Adrenal gland (tissue), 12 donors: ENCODE data around the gene GPC1. TPM values are rescaled to one million over a fixed set of nuclear protein-coding genes. Genes with fewer than 3 reads are reported as not detected.

Experiments used
- DNase-seq, 7 donors: peaks; one replicate each; pipeline ENCODE4 v3.0.0-alpha.2; 2019 to 2020
- H3K27ac ChIP-seq, 5 donors: fragments of 200-600 bp; sonication (generic) in 4 of 5; 1 replicate in 3 of 5; 2 replicates in 2 of 5; pipeline versions ENCODE4 v1.5.1 to v1.8.0; 2016 to 2020; ENCODE audit warnings: mild to moderate bottlenecking in 1 of 5
- H3K27me3 ChIP-seq: fragments of 200-600 bp; 2 replicates; pipeline ENCODE4 v1.8.0; 2021
- H3K36me3 ChIP-seq, 2 donors: fragments of 200-600 bp; replicated peaks in 1 of 2; 1 replicate in 1 of 2; 2 replicates in 1 of 2; pipeline versions ENCODE4 v1.5.1 to v1.8.0; 2018 to 2022
- H3K4me1 ChIP-seq, 2 donors: fragments of 200-600 bp; replicated peaks in 1 of 2; 1 replicate in 1 of 2; 2 replicates in 1 of 2; pipeline versions ENCODE4 v1.5.1 to v1.8.0; 2018 to 2021
- H3K4me3 ChIP-seq, 4 donors: fragments of 200-600 bp; sonication (generic) in 3 of 4; one replicate each; pipeline ENCODE4 v1.5.1; 2016 to 2018
- H3K9me3 ChIP-seq, 3 donors: fragments of 200-600 bp; sonication (generic) in 1 of 3; replicated peaks in 1 of 3; 1 replicate in 2 of 3; 2 replicates in 1 of 3; pipeline versions ENCODE4 v1.5.1 to v1.8.0; 2016 to 2021
- POLR2A ChIP-seq, 2 donors: fragments of 450-650 bp; IDR thresholded peaks; one replicate each; pipeline ENCODE4 v1.6.1; 2017; ENCODE audit warnings: antibody characterized with exemption in 2 of 2, mild to moderate bottlenecking in 2 of 2, moderate library complexity in 1 of 2
- WGBS, 4 donors: extraction: QIAGEN DNeasy Blood & Tissue Kit in 2 of 4; methylation state at CpG; one replicate each; pipeline versions ENCODE4 v1.1.5 to v1.1.7; 2013 to 2017; 5-methylcytosine and 5-hydroxymethylcytosine counted together
- intact Hi-C, 2 donors: fragments of 100-400 bp; cut with DNase I; formaldehyde crosslinking; loops; one replicate each; pipeline versions ENCODE4 v1.14.1 to v1.15.0; 2022 to 2023
- polyA plus RNA-seq, 3 donors: library from polyadenylated mRNA; stranded (reverse); fragments of 200-250 nt in 2 of 3; fragments of 350-450 nt in 1 of 3; fragmentation: Illumina TruSeq in 1 of 3; extraction: RNeasy Lipid Tissue Mini Kit (QIAGEN cat#74804) in 1 of 3; gene quantifications; one replicate each; pipeline ENCODE4 v1.2.3, GENCODE V29; 2013 to 2014
- total RNA-seq, 9 donors: library from RNA; depleted of rRNA in 4 of 9; stranded (reverse); fragments of >200 nt in 4 of 9; fragments of 120-200 nt in 1 of 9; fragmentation: NEBNext Ultra II Directional in 1 of 9; extraction: Animal tissue kit (Norgen Biotek cat#: 25700) in 1 of 9; gene quantifications; one replicate each; pipeline versions ENCODE4 v1.1.0 to v1.2.4, GENCODE V29; 2013 to 2023
- TF ChIP-seq, protein P1 (sequence below), 6 experiments: fragments of 450-650 bp in 4 of 6; fragments of 200-600 bp in 2 of 6; sonication (generic) in 1 of 6; IDR thresholded peaks; 1 replicate in 5 of 6; 2 replicates in 1 of 6; pipeline versions ENCODE4 v1.5.1 to v1.8.0; 2016 to 2021; ENCODE audit warnings: antibody characterized with exemption in 6 of 6, mild to moderate bottlenecking in 2 of 6, moderate library complexity in 1 of 6
- donor health status: healthy with polysubstance abuse.
- donor health status: Bipolar disorder and iron deficiency.
- donor health status: DM: yes; HTN: yes; CAD: no.
- donor health status: DM: no; HTN: no; CAD: no.
- donor health status: DM: no; HTN: no; CAD: no.
- donor health status: DM: yes; HTN: yes; CAD: no.

GPC1 gene
- total and polyA plus RNA-seq, 12 donors, result 11.8 to 202 (median 132) TPM

DNA sequence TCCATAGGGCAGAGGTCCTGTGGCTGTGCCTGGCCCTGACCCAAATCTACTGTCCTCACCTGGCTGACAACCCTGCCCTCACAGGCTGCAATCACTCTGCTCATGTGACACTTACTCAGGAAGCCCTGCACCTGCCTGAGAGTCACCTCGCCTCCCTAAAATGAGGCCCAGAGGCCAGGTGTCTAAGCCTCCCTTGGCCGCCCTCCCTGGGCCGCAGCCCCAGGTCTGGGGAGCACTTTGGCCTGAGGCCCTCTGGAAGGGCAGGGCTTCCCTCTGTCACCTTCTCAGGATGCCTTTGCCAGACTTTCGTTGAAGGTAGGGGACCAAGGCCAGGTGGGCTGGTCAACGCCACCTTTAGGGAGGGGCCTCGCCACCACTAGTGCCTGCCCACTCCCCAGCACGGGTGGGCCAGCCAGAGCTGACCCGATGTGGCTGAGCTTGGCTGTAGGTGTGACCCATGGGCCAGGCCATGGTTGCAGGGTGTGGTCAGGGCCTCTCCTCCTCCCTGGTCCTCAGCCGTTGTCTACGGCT is 6.1 kb upstream of the GPC1 start:
- no peaks in the 10 kb centered on the region for H3K9me3 ChIP-seq
- peak in 4 of 7 donors; percentile 13 to 42 (median 18) for DNase-seq
- no peak overlapping the region for H3K27ac ChIP-seq
- H3K4me1 ChIP-seq, result peaks cover 7 to 8% of the 10 kb centered on the region in 2 donors
- intact Hi-C loops, result loop anchor here in 1 of 2 donors (5.0 kb wide), 1 partner anchor 82 kb away; no protein-coding TSS in a partner anchor
- no peak overlapping the region for H3K4me3 ChIP-seq
- TF ChIP-seq POLR2A (IDR thresholded peaks at IDR 0.05), result no peak
- TF ChIP-seq, protein P1, sequence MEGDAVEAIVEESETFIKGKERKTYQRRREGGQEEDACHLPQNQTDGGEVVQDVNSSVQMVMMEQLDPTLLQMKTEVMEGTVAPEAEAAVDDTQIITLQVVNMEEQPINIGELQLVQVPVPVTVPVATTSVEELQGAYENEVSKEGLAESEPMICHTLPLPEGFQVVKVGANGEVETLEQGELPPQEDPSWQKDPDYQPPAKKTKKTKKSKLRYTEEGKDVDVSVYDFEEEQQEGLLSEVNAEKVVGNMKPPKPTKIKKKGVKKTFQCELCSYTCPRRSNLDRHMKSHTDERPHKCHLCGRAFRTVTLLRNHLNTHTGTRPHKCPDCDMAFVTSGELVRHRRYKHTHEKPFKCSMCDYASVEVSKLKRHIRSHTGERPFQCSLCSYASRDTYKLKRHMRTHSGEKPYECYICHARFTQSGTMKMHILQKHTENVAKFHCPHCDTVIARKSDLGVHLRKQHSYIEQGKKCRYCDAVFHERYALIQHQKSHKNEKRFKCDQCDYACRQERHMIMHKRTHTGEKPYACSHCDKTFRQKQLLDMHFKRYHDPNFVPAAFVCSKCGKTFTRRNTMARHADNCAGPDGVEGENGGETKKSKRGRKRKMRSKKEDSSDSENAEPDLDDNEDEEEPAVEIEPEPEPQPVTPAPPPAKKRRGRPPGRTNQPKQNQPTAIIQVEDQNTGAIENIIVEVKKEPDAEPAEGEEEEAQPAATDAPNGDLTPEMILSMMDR (IDR thresholded peaks at IDR 0.05), result no peak
- H3K27me3 ChIP-seq, result no peaks in the 10 kb centered on the region
- no peaks in the 10 kb centered on the region for H3K36me3 ChIP-seq
- WGBS, 4 donors, result 81 to 90% (median 84%) methylated on average over 5 to 10 of the region's 10 CpGs

DNA sequence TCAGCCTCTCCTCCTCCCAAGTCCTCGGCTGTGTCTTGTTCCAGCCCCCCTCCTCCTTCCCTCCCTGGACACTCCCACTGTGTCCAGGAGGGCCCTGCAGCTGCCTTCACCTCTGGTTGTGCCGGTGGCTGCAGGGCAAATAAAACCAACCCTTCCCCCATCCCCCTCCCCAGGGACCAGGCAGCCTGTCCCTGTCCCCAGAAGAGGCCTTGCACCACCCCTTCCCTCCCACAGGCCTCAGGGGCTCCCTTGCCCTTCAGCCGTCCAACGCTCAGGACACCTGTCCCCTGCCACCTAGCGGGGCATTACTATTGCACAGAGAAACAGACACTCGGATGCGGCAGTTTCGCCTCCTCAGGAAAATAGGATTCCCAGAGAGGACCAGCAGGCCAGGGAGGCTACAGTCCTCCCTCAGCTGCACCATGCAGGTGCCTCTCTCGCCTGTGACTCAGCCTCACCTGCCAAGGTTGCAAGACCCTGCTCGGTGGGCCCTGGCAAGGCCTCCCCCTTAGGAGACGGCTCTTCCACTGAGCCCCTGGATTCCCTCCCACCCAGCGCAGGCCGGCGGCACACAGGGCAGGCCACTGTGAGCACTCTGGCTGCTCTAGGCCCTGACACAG is 5.5 kb upstream of the GPC1 start:
- WGBS, 4 donors, result 90 to 96% (median 92%) methylated on average over 10 to 14 of the region's 14 CpGs
- Histone ChIP-seq H3K36me3 (no peaks in the 10 kb centered on the region), H3K27me3 (no peaks in the 10 kb centered on the region), H3K27ac (no peak overlapping the region), H3K4me3 (no peak overlapping the region), H3K4me1 (peaks cover 10 to 12% of the 10 kb centered on the region in 2 donors), H3K9me3 (no peaks in the 10 kb centered on the region)
- peak in 5 of 7 donors; percentile 11 to 34 (median 13) for DNase-seq
- intact Hi-C loops, result loop anchor here in 1 of 2 donors (5.0 kb wide), 2 partner anchors 43 to 83 kb away; no protein-coding TSS in a partner anchor
- no peak for TF ChIP-seq POLR2A (IDR thresholded peaks at IDR 0.05)
- TF ChIP-seq, protein P1 (IDR thresholded peaks at IDR 0.05), result no peak

DNA sequence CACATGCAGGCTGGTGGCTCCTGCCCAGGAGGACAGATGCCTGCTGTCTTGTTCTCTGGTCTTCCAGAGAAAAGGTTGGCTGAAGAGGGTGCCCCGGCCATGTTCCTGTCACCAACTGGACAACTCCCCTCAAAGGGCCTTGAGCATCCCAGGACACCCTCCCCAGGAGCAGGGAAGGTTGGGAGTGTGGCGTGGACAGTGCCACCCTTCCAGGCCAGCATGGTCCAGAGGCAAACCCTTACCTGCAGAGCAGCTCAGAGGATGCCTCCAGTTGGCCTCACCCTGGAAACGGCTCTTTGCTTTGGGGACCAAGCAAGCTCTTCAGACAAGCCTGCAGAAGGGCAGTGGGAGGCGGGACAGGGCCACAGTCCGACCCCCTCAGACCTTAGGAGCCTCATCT is 4.9 kb upstream of the GPC1 start:
- H3K27ac ChIP-seq, result no peak overlapping the region
- H3K9me3 ChIP-seq, result no peaks in the 10 kb centered on the region
- H3K4me3 ChIP-seq, result no peak overlapping the region
- TF ChIP-seq, protein P1 (IDR thresholded peaks at IDR 0.05), result no peak
- TF ChIP-seq POLR2A (IDR thresholded peaks at IDR 0.05), result no peak
- WGBS, 4 donors, result 87 to 98% (median 95%) methylated on average over 4 to 5 of the region's 5 CpGs
- no peaks in the 10 kb centered on the region for H3K27me3 ChIP-seq
- no peaks in the 10 kb centered on the region for H3K36me3 ChIP-seq
- peaks cover 10 to 12% of the 10 kb centered on the region in 2 donors for H3K4me1 ChIP-seq
- intact Hi-C loops, result loop anchor here in 1 of 2 donors (5.0 kb wide), 1 partner anchor 43 kb away; no protein-coding TSS in a partner anchor
- peak in 3 of 7 donors; percentile 8 to 29 (median 18) for DNase-seq

DNA sequence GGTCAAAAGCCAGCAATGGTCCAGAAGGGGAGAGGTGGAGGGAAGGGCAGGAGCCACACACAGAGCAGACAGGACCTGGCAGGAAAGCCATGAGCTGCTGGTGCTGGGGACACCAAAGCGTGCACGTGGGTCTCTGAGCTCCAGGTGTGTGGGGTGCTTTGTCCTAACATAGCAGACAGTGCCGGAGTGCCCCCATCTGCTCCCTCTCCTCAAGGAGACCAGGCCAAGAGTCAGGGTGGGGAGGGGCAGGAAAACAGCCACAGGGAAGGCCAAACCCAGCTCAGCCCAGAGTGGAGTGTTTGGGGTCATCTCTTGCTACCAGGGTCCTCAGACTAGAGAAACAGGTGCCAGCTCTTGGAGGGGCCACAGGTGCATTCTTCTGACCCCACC is 4.2 kb upstream of the GPC1 start:
- TF ChIP-seq, protein P1 (IDR thresholded peaks at IDR 0.05), result no peak
- no peak for TF ChIP-seq POLR2A (IDR thresholded peaks at IDR 0.05)
- no peak overlapping the region for H3K27ac ChIP-seq
- WGBS, 4 donors, result 71 to 87% (median 84%) methylated on average over 3 of the region's 3 CpGs
- H3K27me3 ChIP-seq, result no peaks in the 10 kb centered on the region
- H3K4me1 ChIP-seq, result peaks cover 10 to 12% of the 10 kb centered on the region in 2 donors
- DNase-seq, result peak in 4 of 7 donors; percentile 0 to 44 (median 14)
- H3K4me3 ChIP-seq, result no peak overlapping the region
- intact Hi-C loops, result loop anchor here in 1 of 2 donors (5.0 kb wide), 1 partner anchor 44 kb away; no protein-coding TSS in a partner anchor
- H3K36me3 ChIP-seq, result no peaks in the 10 kb centered on the region
- no peaks in the 10 kb centered on the region for H3K9me3 ChIP-seq
